AG04449 (cell line): Measurements from ENCODE around the gene OSBPL9.

ENCODE experiments used
- CTCF ChIA-PET: fragments of 350-600 bp; formaldehyde crosslinking; extraction: SDS; loops from one replicate; lab custom pipeline; 2021; ENCODE audit warnings: antibody characterized with exemption; lab: Yijun Ruan, JAX
- POLR2A ChIA-PET: fragments of 400-600, 350-600 bp; formaldehyde crosslinking; extraction: SDS; loops from one replicate; lab custom pipeline; 2020; ENCODE audit warnings: antibody characterized with exemption, inconsistent platforms; lab: Yijun Ruan, JAX
- DNase-seq: peaks from one replicate; pipeline ENCODE4 v3.0.0-alpha.2; 2010; ENCODE audit warnings: low read depth, low spot score
- H3K4me3 ChIP-seq: 2 replicates; pipeline ENCODE4 v1.5.1; 2011; ENCODE audit warnings: low read depth, mild to moderate bottlenecking, control low read depth, low read length
- CTCF ChIP-seq: IDR thresholded peaks from one replicate; pipeline ENCODE4 v1.5.1; 2011; ENCODE audit warnings: mild to moderate bottlenecking, moderate library complexity, low read length, control low read depth, inconsistent platforms; ENCODE audit not compliant: insufficient read depth; ENCODE audit errors: missing control alignments

Gene OSBPL9

DNA sequence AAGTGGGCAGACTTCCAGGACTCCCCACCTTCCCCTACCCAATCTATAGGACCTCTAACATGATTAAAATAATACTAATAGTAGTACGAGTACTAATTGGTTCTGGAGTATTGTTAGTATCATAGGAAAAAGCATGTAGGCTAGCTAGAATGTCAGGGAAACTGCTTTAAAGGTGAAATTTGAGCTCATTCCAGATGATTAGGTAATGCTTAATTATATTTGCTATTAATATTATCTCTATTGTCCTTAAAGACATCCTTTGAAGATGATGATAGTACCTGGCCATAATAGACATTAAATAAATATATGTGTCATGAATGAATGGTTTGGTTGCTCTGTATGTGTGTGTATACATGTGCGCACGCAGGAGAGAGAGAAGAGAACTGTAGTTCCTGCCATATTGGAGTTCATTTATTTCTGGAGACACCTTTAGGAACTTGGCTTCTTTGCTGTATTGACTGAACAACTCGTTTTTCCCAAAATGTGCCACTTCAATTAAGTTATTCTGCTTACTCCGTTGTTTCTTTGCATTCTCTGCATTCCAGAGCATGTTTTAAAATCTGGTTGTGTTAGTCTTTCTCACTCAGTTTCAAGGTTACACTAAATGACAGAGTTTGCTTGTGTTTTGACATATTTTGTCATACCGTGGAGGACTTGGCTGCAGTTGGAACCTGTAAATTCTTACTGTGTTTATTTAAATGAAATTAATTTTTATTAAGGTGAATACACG is 117.1 kb downstream of the OSBPL9 start:
- ChIA-PET POLR2A (no interaction called here), CTCF (interaction anchor here (1.6 to 2.3 kb wide), 2 partner anchors 10 to 35 kb away, joined by 5 to 9 read pairs; no protein-coding TSS in a partner anchor)
- H3K4me3 ChIP-seq, result no peak overlapping the region
- TF ChIP-seq CTCF, result no peak
- no peak for DNase-seq

DNA sequence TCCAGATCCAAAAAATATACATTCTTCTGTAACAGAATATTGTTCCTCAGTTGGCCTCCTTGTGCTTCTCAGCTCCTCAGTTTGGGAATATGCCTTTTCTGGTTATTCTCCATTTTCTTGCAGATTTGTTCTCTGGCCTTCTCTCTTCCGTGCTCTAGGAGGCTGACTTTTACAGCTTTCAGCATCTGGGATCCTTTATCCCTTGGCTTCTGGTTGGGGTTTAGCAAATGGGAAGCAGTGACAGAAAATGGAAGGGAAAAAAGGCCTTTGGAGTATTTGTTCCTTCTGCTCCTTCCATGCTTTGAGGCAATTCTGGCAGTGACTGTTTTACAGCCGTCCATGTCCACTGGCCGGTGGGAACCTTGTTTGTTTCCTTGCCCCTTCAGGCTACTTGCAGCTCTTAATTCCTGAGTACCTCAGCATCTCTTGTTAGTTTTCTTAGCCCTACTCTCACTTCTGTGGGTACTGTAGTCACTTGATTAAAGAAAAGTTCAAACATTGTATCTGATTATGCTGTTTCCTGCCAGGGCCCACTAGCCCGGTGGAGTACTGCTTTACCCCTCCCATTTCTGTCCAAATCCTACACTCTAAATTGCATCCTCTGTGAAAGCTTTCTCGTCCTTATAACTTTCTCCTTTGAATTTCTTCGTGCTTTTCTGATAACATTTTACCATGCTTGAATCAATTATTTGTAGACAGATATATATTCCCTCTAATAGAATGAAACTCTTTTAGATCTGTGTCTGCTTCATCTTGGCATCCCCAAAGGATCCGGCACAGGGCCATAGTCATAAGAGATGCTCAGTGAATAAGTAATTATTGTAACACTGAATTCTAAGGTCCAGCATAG is 118.2 kb downstream of the OSBPL9 start:
- DNase-seq, result no peak
- CTCF ChIA-PET, result interaction anchor here (0.6 kb wide), 2 partner anchors 35 to 107 kb away, joined by 3 read pairs; no protein-coding TSS in a partner anchor
- H3K4me3 ChIP-seq, result no peak overlapping the region
- no peak for TF ChIP-seq CTCF
- POLR2A ChIA-PET, result no interaction called here

DNA sequence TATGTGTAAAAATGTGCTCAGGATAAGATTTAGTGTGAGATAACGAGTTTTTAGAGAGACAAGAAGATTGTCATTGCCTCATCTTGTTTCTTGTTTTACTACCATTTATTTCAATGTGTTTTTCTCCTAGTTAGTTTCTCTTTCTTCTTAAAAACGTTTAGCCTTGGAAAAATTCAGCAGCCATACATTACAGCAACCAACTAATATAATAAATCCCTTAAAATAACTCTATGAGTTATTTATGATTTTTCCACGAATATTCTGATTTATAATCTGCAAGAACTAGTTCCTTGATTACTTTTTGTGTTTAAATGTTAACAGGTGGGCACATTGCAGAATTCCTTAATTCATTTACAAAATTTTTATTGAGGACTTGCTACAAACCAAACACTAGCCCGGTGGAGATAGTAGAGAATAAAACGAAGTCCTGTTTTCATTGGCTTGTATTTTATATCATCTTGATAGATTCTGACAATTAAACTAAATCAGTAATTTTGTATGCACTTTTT is 118.9 kb downstream of the OSBPL9 start:
- ChIA-PET CTCF (interaction anchor here (0.6 kb wide), 1 partner anchor 108 kb away, joined by 3 read pairs; no protein-coding TSS in a partner anchor), POLR2A (no interaction called here)
- no peak for DNase-seq
- no peak overlapping the region for H3K4me3 ChIP-seq
- TF ChIP-seq CTCF, result no peak

DNA sequence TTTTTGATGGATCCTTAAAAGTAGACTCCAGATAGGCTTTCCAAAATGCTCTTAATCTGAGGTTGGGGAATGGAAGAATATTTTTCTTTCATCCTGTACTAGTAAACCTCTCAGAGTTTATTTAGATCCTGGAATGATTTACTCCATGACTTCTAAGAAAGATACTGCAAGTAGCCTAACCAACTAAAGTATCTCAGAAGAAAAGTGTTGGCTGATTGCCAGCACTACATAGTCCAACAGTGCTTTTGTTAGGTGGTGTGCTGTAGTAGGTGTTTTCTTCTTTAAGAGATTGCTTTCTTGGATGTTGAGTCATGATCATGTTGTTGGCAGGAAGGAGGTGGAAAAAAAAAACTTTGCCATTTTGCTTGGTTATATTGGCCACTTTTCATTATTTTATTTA is 119.8 kb downstream of the OSBPL9 start:
- H3K4me3 ChIP-seq, result no peak overlapping the region
- TF ChIP-seq CTCF, result no peak
- ChIA-PET CTCF (interaction anchor here (1.5 to 1.9 kb wide), 2 partner anchors 109 to 202 kb away, joined by 4 read pairs; no protein-coding TSS in a partner anchor), POLR2A (no interaction called here)
- DNase-seq, result no peak

DNA sequence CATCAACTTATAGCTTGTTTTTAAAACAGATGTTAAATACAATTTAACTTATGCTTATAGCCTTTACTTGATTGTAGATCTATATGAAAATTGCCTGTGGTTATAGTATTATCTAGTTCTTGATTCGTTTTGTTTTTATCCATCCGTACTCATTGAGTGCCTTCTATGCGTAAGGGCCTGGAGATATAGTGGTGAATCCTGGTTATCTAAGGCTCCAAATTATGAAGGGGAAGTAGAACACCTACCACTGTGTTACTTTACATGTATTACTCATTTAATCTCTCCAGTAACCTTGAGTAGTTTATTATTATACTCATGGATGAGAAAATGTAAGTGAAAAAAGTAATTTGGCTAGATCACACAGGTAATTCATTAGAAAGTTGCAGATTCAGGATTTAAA is 121.8 kb downstream of the OSBPL9 start:
- no peak overlapping the region for H3K4me3 ChIP-seq
- POLR2A ChIA-PET, result no interaction called here
- CTCF ChIA-PET, result interaction anchor here (1.9 kb wide), 1 partner anchor 204 kb away, joined by 4 read pairs; no protein-coding TSS in a partner anchor
- TF ChIP-seq CTCF, result no peak
- DNase-seq, result no peak
